GM18867 (cell line): ENCODE measurements around the gene PROX1.
A peak's percentile ranks its signal among the peaks of the same experiment; 100 is the strongest.

Experiments used
- ATAC-seq: cut with Tn5 transposase; IDR thresholded peaks from one replicate; pipeline ENCODE4 v1.9.1; 2021; ENCODE audit warnings: mild to moderate bottlenecking, moderate library complexity; ENCODE audit not compliant: unreplicated experiment

The PROX1 gene

GRCh38 chr1:214018386-214019268, 30.9 kb downstream of the PROX1 start:
- peak; percentile 92 for ATAC-seq

GRCh38 chr1:214019499-214019898, 31.7 kb downstream of the PROX1 start:
- no peak for ATAC-seq

DNA sequence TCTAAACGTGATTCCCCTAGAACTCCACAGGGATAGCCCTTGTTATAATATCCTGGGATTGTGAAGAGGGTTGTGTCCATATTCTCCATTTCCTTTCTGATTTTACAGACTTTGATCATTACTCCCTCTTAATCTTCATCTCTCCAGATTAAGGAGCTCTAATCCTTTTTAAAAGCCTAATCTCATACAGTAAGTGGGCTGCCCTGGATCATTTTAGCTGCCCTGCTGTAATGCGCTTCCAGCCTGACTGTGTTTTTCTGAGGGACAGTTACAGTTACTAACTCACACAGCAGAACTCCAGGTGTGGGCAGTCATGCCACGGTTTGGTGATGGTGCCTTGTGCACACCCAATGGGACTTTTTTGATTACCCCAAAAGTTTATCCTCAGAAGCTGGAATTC, 33.5 kb downstream of the PROX1 start:
- no peak for ATAC-seq

DNA sequence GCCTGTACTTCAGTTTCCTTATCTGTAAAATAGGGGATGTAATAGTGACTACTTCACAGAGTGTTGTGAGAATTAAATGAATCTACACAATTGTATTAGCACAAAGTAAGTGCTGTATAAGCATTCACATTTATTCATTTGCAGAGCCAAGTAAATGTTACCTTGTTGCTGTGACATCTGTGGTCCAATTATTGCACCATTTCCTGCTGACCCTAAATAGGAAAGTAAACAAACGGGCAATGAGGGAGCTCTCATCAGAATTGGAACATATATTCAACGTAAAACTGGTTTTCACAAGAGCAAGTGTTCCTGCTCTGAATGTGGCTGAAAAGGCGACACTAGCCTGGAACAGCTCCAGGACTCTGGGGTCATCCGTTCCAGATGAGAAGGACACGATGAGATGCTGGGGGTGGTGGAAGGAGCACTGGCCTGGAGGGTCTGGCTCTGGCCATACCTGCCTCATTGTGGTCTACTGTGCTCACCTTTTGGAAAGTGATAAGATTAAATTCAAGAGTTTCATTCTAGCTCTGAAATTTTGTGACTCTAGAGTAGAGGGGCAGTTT, 34.5 kb downstream of the PROX1 start:
- no peak for ATAC-seq

GRCh38 chr1:214022810-214023425, 35.1 kb downstream of the PROX1 start:
- ATAC-seq: no peak

DNA sequence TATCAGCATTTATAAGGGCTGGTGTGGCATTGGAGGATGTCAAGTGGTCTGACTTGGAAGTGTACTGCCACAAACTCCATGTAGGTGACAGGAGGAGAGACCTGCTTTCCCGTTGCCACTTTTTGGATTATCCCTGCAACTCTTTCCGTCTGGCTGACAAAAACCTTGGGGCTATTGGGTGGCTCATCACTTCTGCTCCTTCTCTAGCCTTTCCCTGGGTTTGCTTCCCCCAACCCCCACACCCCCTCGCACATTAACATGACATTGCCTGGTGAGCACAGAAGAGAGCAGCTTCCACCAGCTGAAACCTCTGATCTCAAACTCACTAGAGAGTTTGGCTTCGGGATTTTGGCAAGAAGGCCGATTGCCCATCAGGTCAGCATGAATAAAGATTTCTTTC, 39.2 kb downstream of the PROX1 start:
- no peak for ATAC-seq

DNA sequence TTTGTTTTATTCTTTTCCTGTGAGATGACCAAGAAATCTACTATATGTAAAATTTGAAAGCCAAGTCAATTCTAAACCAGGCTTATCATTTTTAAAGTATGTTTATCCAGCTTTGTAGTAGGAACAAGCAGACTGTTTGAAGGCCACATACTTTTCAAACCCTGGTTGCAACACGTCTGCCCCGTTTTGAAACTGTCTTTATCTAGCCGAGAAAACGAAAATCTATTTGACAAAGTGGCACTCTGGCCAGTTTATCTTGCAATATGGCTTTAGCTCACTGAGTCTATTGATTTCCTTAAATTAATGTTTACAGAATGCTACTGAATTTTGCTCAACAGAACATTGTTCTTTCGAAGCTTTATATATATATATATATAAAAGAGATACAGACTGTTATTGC, 39.7 kb downstream of the PROX1 start:
- ATAC-seq: no peak

DNA sequence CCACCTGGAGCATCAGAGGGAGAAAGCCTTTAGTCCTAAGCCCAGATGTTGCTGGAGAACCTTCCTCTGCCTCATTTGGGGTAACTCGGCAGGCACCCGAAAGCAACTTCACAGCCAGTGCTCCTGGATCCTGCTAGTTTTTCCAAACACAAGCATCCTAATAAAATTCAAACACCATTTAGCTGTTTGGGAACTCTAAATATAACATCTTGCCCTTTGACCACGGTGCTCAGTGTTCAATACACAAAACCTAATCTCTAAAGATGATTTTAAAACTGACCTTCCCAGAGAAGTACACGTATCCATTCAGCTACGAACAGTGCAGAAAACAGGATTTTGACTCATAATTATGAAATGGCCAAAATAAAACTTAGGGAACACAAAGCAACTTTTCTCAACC, 40.3 kb downstream of the PROX1 start:
- no peak for ATAC-seq

DNA sequence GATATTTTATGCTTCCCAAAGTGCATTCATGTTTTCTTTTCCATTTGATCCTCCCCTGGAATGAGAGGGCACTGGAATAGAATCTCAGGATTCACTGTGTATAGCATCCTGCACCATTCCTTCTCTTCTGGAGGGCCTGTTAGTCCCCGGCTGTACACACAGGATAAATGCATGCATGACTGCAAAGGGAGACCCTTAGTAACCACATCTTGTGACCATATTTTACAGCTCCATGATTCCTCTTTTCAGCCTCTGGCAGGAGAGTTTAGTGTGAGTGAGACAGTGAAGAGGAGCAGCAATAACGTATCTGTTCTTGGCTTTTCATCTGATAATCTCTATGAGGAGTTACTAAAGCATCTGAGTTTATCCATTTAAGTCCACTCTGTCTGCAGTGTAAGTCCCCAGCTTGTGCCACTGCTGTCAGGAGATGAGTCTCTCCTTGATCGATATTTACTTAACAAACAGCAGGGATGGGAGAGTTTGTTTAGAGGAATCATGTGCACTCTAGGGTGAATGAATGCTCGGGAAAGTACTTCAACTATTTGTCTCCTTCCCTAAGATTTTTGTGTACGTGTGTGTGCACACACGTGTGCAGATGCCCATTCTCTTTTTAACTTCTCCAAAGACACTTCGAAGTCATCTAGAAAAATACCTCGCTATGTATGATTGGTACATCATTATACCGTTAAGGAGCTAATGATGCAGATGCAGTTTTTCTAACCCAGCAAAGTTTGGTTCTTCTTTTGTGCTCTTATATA, 41.1 kb downstream of the PROX1 start:
- ATAC-seq: no peak

DNA sequence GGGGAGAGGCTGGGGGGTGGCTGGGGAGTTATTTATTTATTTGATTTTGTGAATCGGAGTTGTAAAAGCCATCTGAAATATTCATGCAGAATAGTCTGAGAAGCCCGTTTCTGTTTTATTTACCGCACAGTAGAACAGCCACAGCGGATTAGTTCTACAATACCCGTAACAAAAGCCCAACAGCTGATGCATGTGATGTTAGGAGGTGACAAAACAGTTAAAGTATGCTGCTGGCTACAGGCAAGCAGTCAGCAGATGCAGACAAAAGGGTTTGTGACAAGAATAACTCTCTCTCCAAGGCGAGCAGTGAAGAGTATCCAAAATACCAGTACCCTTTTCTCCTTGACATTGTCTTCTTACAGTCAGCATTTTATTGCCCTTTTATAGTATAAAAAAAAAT, 42.0 kb downstream of the PROX1 start:
- no peak for ATAC-seq

DNA sequence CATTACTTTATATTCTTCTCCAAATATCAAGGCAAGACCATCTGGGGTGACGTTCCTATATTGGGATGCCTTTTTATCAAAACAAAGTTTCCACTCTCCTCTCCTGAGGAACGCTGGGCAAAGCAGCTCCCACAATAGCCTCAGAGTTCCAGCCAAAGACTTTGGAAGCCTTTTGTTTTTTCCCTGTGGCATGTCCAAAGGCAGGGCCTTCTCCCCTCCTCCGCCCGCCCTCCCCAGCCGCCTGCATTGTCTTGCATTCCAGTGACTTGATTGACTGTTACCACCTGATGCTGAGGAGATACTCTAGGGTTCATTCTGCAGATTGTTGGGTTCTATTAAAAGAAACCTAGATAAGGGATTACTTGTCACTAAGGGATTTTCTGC, 43.5 kb downstream of the PROX1 start:
- ATAC-seq: no peak

- no peak for ATAC-seq
Observed at GRCh38 chr1:214037468-214037867, 49.7 kb downstream of the PROX1 start.

GRCh38 chr1:214039394-214040018, 51.7 kb downstream of the PROX1 start:
- ATAC-seq: no peak

- no peak for ATAC-seq
Observed at GRCh38 chr1:214043167-214043566, 55.4 kb downstream of the PROX1 start.

DNA sequence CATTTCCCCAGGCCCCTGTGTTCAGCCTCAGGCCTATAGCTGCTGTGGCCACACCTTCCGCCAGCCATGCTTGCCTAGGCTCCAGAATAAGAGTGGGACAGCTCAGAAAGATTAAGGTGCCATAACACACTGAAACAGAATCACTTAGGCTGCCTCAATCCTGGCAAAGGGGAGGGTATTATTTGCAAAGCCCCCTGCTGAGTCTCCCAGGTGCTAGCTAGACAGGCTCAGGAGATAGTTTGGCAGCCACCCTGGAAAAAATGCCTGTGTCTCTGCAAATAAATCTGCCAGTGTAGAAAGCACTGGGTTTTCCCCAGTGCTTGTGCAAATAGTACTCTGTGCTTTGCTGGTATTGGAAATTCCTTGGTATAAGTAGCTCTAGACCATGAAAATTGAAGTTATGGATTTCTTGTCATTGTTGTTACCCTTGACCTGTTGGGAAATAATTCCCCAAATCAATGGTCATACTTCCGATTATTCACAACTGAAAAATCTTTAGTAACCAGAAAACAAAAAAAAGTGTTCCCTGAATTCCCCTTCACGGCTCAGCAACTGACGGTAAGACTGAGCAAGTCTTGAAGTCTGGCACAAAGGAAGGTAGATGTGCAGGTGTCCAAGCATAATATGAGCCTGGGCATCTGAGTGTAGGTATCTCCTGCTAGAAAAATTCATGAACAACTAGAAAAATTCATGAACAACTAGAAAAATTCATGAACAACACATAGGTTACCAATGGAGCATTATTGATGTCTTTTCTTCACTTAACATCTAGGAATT, 56.9 kb downstream of the PROX1 start:
- ATAC-seq: no peak

- ATAC-seq: no peak
Observed at GRCh38 chr1:214050513-214051401, 63.0 kb downstream of the PROX1 start.

GRCh38 chr1:214051786-214052185, 64.0 kb downstream of the PROX1 start:
- ATAC-seq: no peak

- ATAC-seq: no peak
Observed at GRCh38 chr1:214058076-214058475, 70.3 kb downstream of the PROX1 start.

DNA sequence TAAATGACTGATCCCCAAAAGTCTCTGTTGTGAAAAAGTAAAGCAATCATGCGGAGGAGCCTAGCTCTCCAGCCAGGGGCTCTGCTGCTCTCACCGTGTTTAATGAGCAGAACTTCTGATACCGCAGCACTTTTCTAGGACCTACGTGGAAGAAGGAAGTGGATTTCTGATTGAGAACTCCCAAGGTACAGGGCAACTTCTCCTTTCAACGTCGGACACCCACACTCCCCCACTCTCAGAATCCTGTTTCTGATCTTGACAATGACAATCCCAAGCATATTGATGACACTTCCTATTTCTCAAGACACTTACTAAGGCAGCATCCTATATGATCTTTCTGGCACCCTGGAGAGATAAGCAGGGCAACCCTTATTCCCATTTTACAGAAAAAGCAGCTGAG, 78.4 kb downstream of the PROX1 start:
- ATAC-seq: no peak
